Fibroblast of skin of right biceps (primary cell): ENCODE measurements around the gene ATP6V1G1.

ENCODE experiments used
- DNase-seq: peaks from one replicate; pipeline ENCODE4 v3.0.0-alpha.2; 2013

ATP6V1G1 gene

GRCh38 chr9:114613087-114613486, 25.5 kb downstream of the ATP6V1G1 start:
- DNase-seq, result no peak

- DNase-seq, result no peak
Observed at GRCh38 chr9:114613919-114614318, 26.4 kb downstream of the ATP6V1G1 start.

GRCh38 chr9:114614373-114614772, 26.8 kb downstream of the ATP6V1G1 start:
- DNase-seq, result no peak

- DNase-seq, result no peak
Observed at GRCh38 chr9:114616684-114617520, 29.3 kb downstream of the ATP6V1G1 start.

- no peak for DNase-seq
Observed at GRCh38 chr9:114619191-114619761, 31.7 kb downstream of the ATP6V1G1 start.

GRCh38 chr9:114621561-114621960, 34.0 kb downstream of the ATP6V1G1 start:
- DNase-seq, result no peak

- DNase-seq, result peak; percentile 82
Observed at GRCh38 chr9:114621975-114622609, 34.5 kb downstream of the ATP6V1G1 start.

GRCh38 chr9:114624677-114625076, 37.1 kb downstream of the ATP6V1G1 start:
- DNase-seq, result no peak

- no peak for DNase-seq
Observed at GRCh38 chr9:114626415-114627020, 38.9 kb downstream of the ATP6V1G1 start.

- DNase-seq, result no peak
Observed at GRCh38 chr9:114627553-114627952, 40.0 kb downstream of the ATP6V1G1 start.

GRCh38 chr9:114629563-114630090, 42.1 kb downstream of the ATP6V1G1 start:
- peak; percentile 32 for DNase-seq

- no peak for DNase-seq
Observed at GRCh38 chr9:114631166-114631565, 43.6 kb downstream of the ATP6V1G1 start.

GRCh38 chr9:114633438-114634089, 46.0 kb downstream of the ATP6V1G1 start:
- DNase-seq, result no peak

- no peak for DNase-seq
Observed at GRCh38 chr9:114634387-114634786, 46.8 kb downstream of the ATP6V1G1 start.

- no peak for DNase-seq
Observed at GRCh38 chr9:114638404-114638803, 50.8 kb downstream of the ATP6V1G1 start.

- DNase-seq, result no peak
Observed at GRCh38 chr9:114641967-114642366, 54.4 kb downstream of the ATP6V1G1 start.

GRCh38 chr9:114643001-114643400, 55.4 kb downstream of the ATP6V1G1 start:
- DNase-seq, result no peak

- peak; percentile 61 for DNase-seq
Observed at GRCh38 chr9:114643896-114644295, 56.3 kb downstream of the ATP6V1G1 start.
